Measurements from ENCODE around the gene GYPC.
"Not testable (repeated sequence)": the region's sequence is repeated elsewhere in the genome, so short reads cannot be mapped to it uniquely, and the experiment has no call there.

DNA sequence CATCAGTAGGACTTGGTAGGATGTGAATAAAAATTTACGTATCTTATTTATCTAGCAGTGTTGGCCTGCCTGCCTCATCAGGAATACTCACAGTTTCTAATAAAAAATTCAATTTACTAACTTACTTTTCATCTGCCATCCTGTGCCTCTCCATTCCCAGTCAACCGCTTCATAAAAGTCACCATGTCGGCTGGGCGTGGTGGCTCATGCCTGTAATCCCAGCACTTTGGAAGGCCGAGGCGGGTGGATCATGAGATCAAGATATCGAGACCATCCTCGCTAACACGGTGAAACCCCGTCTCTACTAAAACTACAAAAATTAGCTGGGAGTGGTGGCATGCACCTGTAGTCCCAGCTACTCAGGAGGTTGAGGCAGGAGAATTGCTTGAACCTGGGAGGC is 61.3 kb downstream of the GYPC start:
- not testable (repeated sequence) for TF ChIP-seq CTCF, POLR2A, POLR2AphosphoS5 (IDR thresholded peaks at IDR 0.05)
